CD4-positive, alpha-beta T cell (primary cell): ENCODE results near the gene RBM19. TPM values are rescaled to one million over a fixed set of nuclear protein-coding genes. Genes with fewer than 3 reads are reported as not detected.

ENCODE experiments used
- ATAC-seq: fragments of 200-7000 bp; cut with Tn5 transposase; one replicate; pipeline ENCODE4 v1.10.0; 2022; ENCODE audit warnings: mild to moderate bottlenecking; ENCODE audit not compliant: poor library complexity
- CTCF ChIA-PET: fragments of 350-600 bp; sonication (Branson Sonifier 250); formaldehyde crosslinking; loops from one replicate; lab custom pipeline; 2021; ENCODE audit warnings: antibody characterized with exemption, inconsistent platforms; lab: Charles Lee
- POLR2A ChIA-PET: fragments of 350-600 bp; sonication (Branson Sonifier 250); formaldehyde crosslinking; loops from one replicate; lab custom pipeline; 2021; ENCODE audit warnings: antibody characterized with exemption, inconsistent platforms; lab: Charles Lee
- DNase-seq, 14 experiments: peaks; one replicate each; pipeline ENCODE4 v3.0.0-alpha.2; 2013 to 2020; ENCODE audit warnings: mixed read lengths in 2 of 14
- H3K27ac ChIP-seq, 2 donors: one replicate each; pipeline versions ENCODE4 v1.5.1 to v1.7.0; 2013; ENCODE audit warnings: low read length in 2 of 2, low read depth in 1 of 2, mild to moderate bottlenecking in 1 of 2
- H3K27me3 ChIP-seq, 2 experiments: 1 replicate in 1 of 2; 2 replicates in 1 of 2; pipeline versions ENCODE4 v1.6.1 to v1.7.0; 2013; ENCODE audit warnings: low read length in 2 of 2, control low read depth in 1 of 2, mild to moderate bottlenecking in 1 of 2, moderate library complexity in 1 of 2; ENCODE audit not compliant: insufficient read depth in 2 of 2, control insufficient read depth in 1 of 2
- H3K36me3 ChIP-seq: one replicate; pipeline ENCODE4 v1.6.1; 2013; ENCODE audit warnings: low read length, control low read depth; ENCODE audit not compliant: insufficient read depth
- H3K4me1 ChIP-seq: one replicate; pipeline ENCODE4 v1.6.1; 2013; ENCODE audit warnings: low read length, control low read depth; ENCODE audit not compliant: insufficient read depth
- H3K4me3 ChIP-seq: one replicate; pipeline ENCODE4 v1.5.1; 2013; ENCODE audit warnings: mild to moderate bottlenecking, low read length, moderate library complexity
- H3K9me3 ChIP-seq, 2 experiments: 1 replicate in 1 of 2; 2 replicates in 1 of 2; pipeline versions ENCODE4 v1.6.1 to v1.7.0; 2013; ENCODE audit warnings: low read length in 2 of 2, mild to moderate bottlenecking in 2 of 2, control low read depth in 1 of 2, moderate library complexity in 1 of 2; ENCODE audit not compliant: control insufficient read depth in 1 of 2, insufficient read depth in 1 of 2
- H3K27ac Mint-ChIP-seq: one replicate; pipeline ENCODE4 v1.8.0; 2020; ENCODE audit warnings: mixed read lengths
- H3K27me3 Mint-ChIP-seq: one replicate; pipeline ENCODE4 v1.8.0; 2021; ENCODE audit warnings: mixed read lengths
- H3K36me3 Mint-ChIP-seq: one replicate; pipeline ENCODE4 v1.8.0; 2021; ENCODE audit warnings: low read depth, mixed read lengths
- H3K4me1 Mint-ChIP-seq: one replicate; pipeline ENCODE4 v1.8.0; 2021; ENCODE audit warnings: low read depth, mixed read lengths
- H3K4me3 Mint-ChIP-seq: one replicate; pipeline ENCODE4 v1.8.0; 2020; ENCODE audit warnings: mild to moderate bottlenecking, mixed read lengths
- H3K9me3 Mint-ChIP-seq: one replicate; pipeline ENCODE4 v1.8.0; 2020; ENCODE audit warnings: mixed read lengths
- intact Hi-C, 2 experiments: fragments of 100-400 bp; cut with DNase I in 1 of 2; cut with micrococcal nuclease in 1 of 2; formaldehyde crosslinking; loops; one replicate each; pipeline versions ENCODE4 v1.15.1 to v1.9.0; 2023 to 2025; cut with DNase I, micrococcal nuclease
- total RNA-seq, 174 experiments: library from RNA in 2 of 174; stranded (reverse) in 2 of 174; gene quantifications; one replicate each; pipeline ENCODE4 v1.2.3 and lab custom pipeline; 2021 to 2026
- TF ChIP-seq, protein P1 (sequence below): fragments of 200-600 bp; IDR thresholded peaks from one replicate; pipeline ENCODE4 v1.8.0; 2022; ENCODE audit warnings: antibody characterized with exemption, mild to moderate bottlenecking

Gene RBM19
- total RNA-seq, 2 experiments from 2014 or later: 57.1 to 58.5 TPM

DNA sequence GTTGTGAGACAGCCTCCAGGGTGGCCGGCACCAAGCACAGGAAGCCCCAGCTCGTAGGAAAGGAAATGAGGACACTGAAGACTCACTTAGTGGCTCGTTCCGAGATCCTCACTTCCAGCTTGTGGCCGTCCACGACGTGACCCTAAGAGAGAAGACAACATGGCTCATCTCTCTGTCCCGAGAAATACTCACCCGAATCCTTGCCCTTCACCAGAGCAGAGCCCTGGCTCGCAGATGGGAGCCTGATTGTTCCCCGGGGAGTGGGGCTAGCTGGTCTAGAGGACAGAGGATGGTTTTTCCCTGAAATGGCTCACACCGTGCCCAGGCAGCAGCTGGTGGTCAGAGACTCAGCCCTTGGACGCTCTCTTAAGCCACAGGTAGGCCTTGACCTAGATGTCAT is 47.8 kb downstream of the RBM19 start:
- H3K27ac Mint-ChIP-seq: no peak overlapping the region
- no peaks in the 10 kb centered on the region for H3K9me3 ChIP-seq
- H3K27me3 ChIP-seq: no peaks in the 10 kb centered on the region
- no peak for DNase-seq
- ChIA-PET POLR2A (interaction anchor here (0.9 kb wide), 1 partner anchor 48 kb away, joined by 3 read pairs; no protein-coding TSS in a partner anchor), CTCF (no interaction called here)
- no peaks in the 10 kb centered on the region for H3K4me1 ChIP-seq
- H3K9me3 Mint-ChIP-seq: no peaks in the 10 kb centered on the region
- TF ChIP-seq, protein P1, sequence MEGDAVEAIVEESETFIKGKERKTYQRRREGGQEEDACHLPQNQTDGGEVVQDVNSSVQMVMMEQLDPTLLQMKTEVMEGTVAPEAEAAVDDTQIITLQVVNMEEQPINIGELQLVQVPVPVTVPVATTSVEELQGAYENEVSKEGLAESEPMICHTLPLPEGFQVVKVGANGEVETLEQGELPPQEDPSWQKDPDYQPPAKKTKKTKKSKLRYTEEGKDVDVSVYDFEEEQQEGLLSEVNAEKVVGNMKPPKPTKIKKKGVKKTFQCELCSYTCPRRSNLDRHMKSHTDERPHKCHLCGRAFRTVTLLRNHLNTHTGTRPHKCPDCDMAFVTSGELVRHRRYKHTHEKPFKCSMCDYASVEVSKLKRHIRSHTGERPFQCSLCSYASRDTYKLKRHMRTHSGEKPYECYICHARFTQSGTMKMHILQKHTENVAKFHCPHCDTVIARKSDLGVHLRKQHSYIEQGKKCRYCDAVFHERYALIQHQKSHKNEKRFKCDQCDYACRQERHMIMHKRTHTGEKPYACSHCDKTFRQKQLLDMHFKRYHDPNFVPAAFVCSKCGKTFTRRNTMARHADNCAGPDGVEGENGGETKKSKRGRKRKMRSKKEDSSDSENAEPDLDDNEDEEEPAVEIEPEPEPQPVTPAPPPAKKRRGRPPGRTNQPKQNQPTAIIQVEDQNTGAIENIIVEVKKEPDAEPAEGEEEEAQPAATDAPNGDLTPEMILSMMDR: no peak
- H3K4me3 Mint-ChIP-seq: no peak overlapping the region
- intact Hi-C loops: no loop called here
- no peak for ATAC-seq
- H3K36me3 Mint-ChIP-seq: peaks cover 89% of the 10 kb centered on the region
- peaks cover 58% of the 10 kb centered on the region for H3K36me3 ChIP-seq
- H3K4me3 ChIP-seq: no peak overlapping the region
- H3K27ac ChIP-seq: no peak overlapping the region
- no peaks in the 10 kb centered on the region for H3K27me3 Mint-ChIP-seq
- H3K4me1 Mint-ChIP-seq: no peaks in the 10 kb centered on the region

DNA sequence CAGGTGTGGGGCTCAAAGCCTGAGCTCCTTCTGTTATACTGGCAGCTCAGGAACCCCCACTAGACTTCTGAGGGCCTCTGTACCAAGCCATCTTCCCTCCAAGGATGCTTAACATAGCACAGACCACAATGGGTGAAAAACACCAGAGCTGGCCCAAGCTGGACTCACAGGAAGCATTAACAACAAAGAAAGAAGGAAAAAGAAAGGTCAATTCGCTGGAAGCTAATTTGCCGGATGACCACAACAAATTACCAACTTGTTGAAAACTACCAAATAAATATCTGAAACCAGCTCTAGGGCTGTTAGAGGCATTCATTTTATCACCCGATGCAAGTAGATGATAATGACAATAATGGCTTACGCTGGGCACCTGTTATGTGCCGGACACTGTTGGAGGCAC is 48.7 kb downstream of the RBM19 start:
- intact Hi-C loops: no loop called here
- DNase-seq (no peak), ATAC-seq (no peak)
- no peaks in the 10 kb centered on the region for H3K27me3 ChIP-seq
- peaks cover 89% of the 10 kb centered on the region for H3K36me3 Mint-ChIP-seq
- H3K27ac Mint-ChIP-seq: no peak overlapping the region
- POLR2A ChIA-PET: no interaction called here
- H3K4me1 ChIP-seq: no peaks in the 10 kb centered on the region
- no peak overlapping the region for H3K4me3 Mint-ChIP-seq
- CTCF ChIA-PET: no interaction called here
- no peaks in the 10 kb centered on the region for H3K4me1 Mint-ChIP-seq
- no peak overlapping the region for H3K27ac ChIP-seq
- H3K36me3 ChIP-seq: peaks cover 54% of the 10 kb centered on the region
- H3K9me3 ChIP-seq: no peaks in the 10 kb centered on the region
- no peaks in the 10 kb centered on the region for H3K27me3 Mint-ChIP-seq
- H3K4me3 ChIP-seq: no peak overlapping the region
- TF ChIP-seq, protein P1: no peak
- no peaks in the 10 kb centered on the region for H3K9me3 Mint-ChIP-seq

DNA sequence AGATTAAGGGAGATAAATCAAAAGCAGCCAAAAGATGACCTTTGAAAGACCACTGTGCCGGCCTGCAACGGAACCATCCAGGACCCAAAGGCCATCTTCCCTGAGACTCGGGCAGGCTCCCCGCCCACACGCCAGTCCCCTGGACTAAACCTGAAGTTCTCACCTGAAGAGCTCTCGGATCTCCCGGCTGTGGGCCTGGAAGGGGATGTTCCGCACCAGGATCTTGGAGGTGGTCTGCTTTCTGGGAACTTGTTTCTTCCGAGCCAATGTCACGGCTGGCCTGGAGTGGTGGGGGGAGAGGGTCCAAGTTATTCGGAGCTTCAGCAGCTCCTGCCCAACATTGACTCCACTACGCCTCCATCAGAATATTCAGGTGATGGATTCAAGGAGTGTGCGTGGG is 51.3 kb downstream of the RBM19 start:
- ChIA-PET CTCF (no interaction called here), POLR2A (no interaction called here)
- no peak overlapping the region for H3K27ac Mint-ChIP-seq

More for the DNA sequence above, 51.3 kb downstream of the RBM19 start:
- TF ChIP-seq, protein P1: no peak
- no peaks in the 10 kb centered on the region for H3K9me3 ChIP-seq
- ATAC-seq (no peak), DNase-seq (no peak)
- no peak overlapping the region for H3K27ac ChIP-seq
- Mint-ChIP-seq H3K27me3 (no peaks in the 10 kb centered on the region), H3K4me1 (no peaks in the 10 kb centered on the region), H3K9me3 (no peaks in the 10 kb centered on the region), H3K36me3 (peaks cover 84% of the 10 kb centered on the region), H3K4me3 (no peak overlapping the region)
- H3K36me3 ChIP-seq: peaks cover 64% of the 10 kb centered on the region
- H3K4me3 ChIP-seq: no peak overlapping the region
- intact Hi-C loops: loop anchor here in 1 of 2 experiments (5.0 kb wide), 2 partner anchors 453 to 718 kb away; no protein-coding TSS in a partner anchor
- no peaks in the 10 kb centered on the region for H3K4me1 ChIP-seq
- H3K27me3 ChIP-seq: no peaks in the 10 kb centered on the region
